GM10266 (cell line): Measurements from ENCODE around the gene SCGB3A2.
A peak's percentile ranks its signal among the peaks of the same experiment; 100 is the strongest.

Experiments used
- DNase-seq: peaks from one replicate; pipeline ENCODE4 v3.0.0; 2012; ENCODE audit errors: extremely low spot score
- TF ChIP-seq, protein P1 (sequence below): IDR thresholded peaks from 2 replicates; pipeline ENCODE4 v1.5.1; 2012; ENCODE audit warnings: mild to moderate bottlenecking, low read depth; ENCODE audit not compliant: control insufficient read depth, insufficient read depth; ENCODE audit errors: missing control alignments

The SCGB3A2 gene

DNA sequence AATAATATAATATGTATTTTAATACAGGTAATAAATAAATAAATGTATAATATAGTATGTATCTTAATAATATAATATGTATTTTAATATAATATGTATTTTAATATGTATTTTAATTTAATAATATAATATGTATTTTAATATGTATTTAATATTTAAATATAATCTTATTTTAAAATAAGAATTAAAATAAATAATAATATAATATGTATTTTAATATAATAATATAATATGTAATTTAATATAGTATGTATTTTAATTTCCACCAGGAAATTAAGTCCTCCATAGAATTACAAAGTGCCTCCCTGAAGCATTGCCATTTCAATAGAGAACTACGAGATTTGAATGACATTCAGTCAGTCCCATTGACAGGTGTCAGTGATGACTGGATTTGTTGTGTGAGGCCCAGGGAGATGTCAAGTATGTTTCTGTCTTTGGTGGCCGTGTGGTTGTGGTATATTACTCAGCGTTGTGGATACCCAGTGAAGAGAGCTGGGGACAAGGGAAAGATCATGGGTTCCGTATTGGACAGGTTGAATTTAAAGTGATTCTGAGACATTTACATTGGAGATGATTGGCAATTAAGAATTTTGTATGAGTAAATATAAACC, 42.0 kb downstream of the SCGB3A2 start:
- TF ChIP-seq, protein P1, sequence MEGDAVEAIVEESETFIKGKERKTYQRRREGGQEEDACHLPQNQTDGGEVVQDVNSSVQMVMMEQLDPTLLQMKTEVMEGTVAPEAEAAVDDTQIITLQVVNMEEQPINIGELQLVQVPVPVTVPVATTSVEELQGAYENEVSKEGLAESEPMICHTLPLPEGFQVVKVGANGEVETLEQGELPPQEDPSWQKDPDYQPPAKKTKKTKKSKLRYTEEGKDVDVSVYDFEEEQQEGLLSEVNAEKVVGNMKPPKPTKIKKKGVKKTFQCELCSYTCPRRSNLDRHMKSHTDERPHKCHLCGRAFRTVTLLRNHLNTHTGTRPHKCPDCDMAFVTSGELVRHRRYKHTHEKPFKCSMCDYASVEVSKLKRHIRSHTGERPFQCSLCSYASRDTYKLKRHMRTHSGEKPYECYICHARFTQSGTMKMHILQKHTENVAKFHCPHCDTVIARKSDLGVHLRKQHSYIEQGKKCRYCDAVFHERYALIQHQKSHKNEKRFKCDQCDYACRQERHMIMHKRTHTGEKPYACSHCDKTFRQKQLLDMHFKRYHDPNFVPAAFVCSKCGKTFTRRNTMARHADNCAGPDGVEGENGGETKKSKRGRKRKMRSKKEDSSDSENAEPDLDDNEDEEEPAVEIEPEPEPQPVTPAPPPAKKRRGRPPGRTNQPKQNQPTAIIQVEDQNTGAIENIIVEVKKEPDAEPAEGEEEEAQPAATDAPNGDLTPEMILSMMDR, result no peak
- no peak for DNase-seq

DNA sequence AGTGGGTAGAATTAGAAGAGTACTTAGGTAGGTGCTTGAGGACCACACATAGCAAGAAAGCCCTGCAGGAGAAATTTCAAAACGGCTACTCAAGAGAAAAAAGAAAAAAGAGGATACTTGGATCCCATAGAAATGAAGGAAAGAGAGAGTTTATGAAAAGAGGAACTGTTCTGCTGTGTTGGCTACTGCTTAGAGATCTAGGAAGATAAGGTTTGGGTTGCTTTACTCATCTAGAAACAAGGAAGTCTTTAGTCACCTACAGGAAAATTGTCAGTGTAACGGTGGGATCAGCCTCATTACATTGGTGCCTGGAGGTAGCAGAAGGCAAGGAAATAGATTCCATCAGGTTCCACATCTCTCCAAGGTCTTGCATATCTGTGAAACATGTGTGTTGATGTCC, 42.6 kb downstream of the SCGB3A2 start:
- no peak for DNase-seq
- TF ChIP-seq, protein P1, result no peak

DNA sequence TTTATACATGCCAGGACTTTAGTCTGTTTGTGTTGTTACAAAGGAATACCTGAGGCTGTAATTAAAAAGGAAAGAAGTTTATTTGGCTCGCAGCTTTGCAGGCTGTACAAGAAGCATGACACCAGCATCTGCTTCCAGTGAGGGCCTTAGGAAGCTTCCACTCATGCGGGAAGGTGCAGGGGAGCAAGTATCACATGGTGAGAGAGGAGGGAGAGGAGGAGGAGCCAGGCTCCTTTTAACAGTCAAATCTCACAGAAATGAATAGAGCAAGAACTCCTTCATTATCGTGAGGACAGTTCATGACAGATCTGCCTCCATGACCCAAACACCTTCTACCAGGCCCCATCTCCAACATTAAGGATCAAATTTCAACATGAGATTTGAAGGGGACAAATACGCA, 46.5 kb downstream of the SCGB3A2 start:
- TF ChIP-seq, protein P1, result no peak
- no peak for DNase-seq

DNA sequence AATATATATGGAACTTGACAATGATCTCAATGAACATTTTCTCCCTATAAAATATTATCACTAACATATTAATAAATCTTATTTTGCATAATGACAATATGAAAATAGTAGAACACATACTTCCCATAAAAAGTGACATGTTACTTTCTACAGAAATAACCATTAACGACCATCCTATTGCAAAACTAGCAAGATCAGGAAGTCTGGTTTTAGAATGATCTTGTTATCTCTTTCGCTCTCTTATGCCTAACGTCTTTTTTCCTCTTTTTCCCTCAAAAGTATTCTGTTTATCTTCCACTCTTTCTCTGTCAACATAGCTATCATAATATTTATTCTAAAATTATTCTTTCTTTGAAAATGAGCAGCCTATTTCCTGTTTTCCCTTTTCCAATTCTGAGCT, 49.4 kb downstream of the SCGB3A2 start:
- no peak for DNase-seq
- TF ChIP-seq, protein P1, result no peak

DNA sequence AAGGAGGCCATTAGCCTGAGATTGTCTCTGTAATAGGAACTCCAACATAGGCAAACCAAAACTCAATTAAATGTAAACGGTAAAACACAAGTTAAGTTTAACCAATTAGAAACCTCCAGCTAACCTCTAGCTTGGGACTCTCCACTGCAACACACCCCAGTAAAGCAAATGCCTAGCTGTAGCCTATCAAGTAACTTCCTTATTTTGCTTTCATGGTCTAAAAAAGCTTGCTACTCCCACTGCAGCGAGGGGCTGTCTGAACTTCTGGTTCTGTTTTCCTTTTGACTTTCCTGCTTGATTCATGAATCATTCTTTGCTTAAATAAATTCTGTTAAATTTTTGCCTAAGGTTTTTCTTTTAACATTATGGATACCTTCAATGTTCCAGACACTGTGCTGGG, 52.3 kb downstream of the SCGB3A2 start:
- DNase-seq, result peak; percentile 14

More for the DNA sequence above, 52.3 kb downstream of the SCGB3A2 start:
- TF ChIP-seq, protein P1, result no peak
